Activated naive CD8-positive, alpha-beta T cell treated with anti-CD3 and anti-CD28 coated beads for 36 hours (primary cell): ENCODE measurements around the gene SLC23A2. TPM values are rescaled to one million over a fixed set of nuclear protein-coding genes. Genes with fewer than 3 reads are reported as not detected.

Source experiments
- DNase-seq: peaks from one replicate; pipeline ENCODE4 v3.0.0; 2021
- H3K27ac Mint-ChIP-seq: one replicate; pipeline ENCODE4 v1.8.0; 2022; ENCODE audit warnings: mild to moderate bottlenecking, moderate library complexity, mixed read lengths
- H3K27me3 Mint-ChIP-seq: one replicate; pipeline ENCODE4 v1.8.0; 2022; ENCODE audit warnings: mild to moderate bottlenecking, mixed read lengths
- H3K36me3 Mint-ChIP-seq: one replicate; pipeline ENCODE4 v1.8.0; 2021; ENCODE audit warnings: mild to moderate bottlenecking, mixed read lengths
- H3K4me1 Mint-ChIP-seq: one replicate; pipeline ENCODE4 v1.8.0; 2021; ENCODE audit warnings: mixed read lengths
- H3K4me3 Mint-ChIP-seq: one replicate; pipeline ENCODE4 v1.8.0; 2022; ENCODE audit warnings: mild to moderate bottlenecking, moderate library complexity, mixed read lengths
- H3K9me3 Mint-ChIP-seq: one replicate; pipeline ENCODE4 v1.8.0; 2022; ENCODE audit warnings: mixed read lengths
- total RNA-seq, 2 experiments: library from RNA; stranded (reverse); gene quantifications; one replicate each; pipeline ENCODE4 v1.2.3, GENCODE V29; 2021

SLC23A2 gene
- total RNA-seq, 2 experiments from 2014 or later = 23.2 TPM

DNA sequence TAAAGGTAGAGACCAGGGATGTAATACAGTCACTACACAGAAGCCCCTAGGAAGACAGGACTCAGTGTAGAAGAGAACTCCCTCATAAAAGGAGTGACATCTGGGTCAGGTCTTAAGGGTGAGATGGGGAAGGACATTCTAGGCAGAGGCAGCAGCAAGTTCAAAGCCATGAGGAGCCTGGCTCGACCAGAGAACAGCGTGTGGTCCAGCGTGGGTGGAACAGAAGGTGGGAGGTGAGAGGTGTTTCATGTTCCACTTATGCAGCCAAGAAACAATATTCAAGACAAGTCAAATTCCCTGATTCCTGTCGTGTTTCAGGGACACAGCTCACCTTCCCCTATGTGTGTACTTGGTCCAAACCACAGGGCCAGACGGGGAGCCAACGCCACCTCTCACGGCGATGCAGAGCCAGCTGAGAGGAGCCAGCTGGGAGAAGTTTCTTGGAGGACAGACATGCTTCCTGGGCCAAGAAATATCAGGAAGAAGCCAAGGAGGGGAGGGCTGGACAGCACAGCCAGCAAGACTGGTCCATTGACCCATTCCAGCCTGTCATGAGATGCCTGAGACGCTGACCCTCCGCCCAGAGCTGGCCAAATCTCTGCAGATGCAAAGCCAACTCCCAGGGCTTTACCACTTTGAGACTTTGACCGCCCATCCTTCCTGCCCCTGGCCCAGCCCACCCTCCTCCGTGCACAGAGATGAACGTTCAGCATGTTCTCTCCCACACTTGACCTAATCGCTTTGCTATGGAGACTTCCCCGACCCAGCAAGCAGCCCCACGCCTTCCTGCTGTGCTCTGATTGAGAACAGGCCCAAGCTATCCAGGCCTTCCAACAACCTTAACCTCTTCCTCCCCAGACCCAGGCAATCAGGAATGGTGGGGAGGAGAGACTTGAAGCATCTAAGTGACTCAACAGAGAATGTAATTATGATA, 165.8 kb downstream of the SLC23A2 start:
- Mint-ChIP-seq H3K4me3 (no peak overlapping the region), H3K9me3 (no peaks in the 10 kb centered on the region), H3K4me1 (peaks cover 3% of the 10 kb centered on the region), H3K27ac (no peak overlapping the region), H3K27me3 (no peaks in the 10 kb centered on the region), H3K36me3 (no peaks in the 10 kb centered on the region)
- no peak for DNase-seq

DNA sequence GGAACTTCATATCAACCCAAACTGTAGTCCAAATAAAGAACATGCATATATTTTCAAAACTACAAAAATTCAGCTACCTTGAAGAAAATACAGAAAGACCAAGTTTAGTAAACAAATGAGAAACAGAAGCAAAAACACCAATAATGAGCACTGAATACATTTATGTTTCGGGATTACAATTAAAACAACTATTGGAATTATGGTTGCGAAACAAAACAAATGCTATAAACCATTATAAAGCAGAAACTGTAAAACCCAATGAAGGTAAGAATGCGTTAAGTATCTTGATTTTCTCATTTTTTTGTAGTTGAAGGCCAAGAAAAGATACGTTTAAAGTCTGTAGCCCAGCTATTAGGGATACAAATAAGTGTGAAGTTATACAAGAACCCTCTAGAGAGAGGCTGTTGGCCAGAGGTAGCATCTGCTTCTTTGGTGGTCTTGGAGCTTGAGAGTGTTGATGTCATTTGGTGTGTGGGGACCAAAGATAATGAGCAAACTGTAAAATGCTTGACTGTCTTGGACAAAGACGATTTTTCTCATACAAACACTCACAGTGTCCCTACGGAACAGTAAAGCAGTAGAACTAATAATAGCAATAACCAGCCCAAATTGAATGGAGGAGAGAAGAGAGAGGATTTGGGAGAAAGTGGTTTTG, 168.1 kb downstream of the SLC23A2 start:
- Mint-ChIP-seq H3K9me3 (no peaks in the 10 kb centered on the region), H3K4me1 (peaks cover 3% of the 10 kb centered on the region), H3K27me3 (no peaks in the 10 kb centered on the region), H3K4me3 (no peak overlapping the region), H3K36me3 (no peaks in the 10 kb centered on the region), H3K27ac (no peak overlapping the region)
- no peak for DNase-seq

GRCh38 chr20:4832469-4832868, 168.8 kb downstream of the SLC23A2 start:
- no peaks in the 10 kb centered on the region for H3K27me3 Mint-ChIP-seq
- no peaks in the 10 kb centered on the region for H3K9me3 Mint-ChIP-seq
- DNase-seq = no peak
- H3K4me1 Mint-ChIP-seq = peaks cover 3% of the 10 kb centered on the region
- H3K4me3 Mint-ChIP-seq = no peak overlapping the region
- no peak overlapping the region for H3K27ac Mint-ChIP-seq
- H3K36me3 Mint-ChIP-seq = no peaks in the 10 kb centered on the region

DNA sequence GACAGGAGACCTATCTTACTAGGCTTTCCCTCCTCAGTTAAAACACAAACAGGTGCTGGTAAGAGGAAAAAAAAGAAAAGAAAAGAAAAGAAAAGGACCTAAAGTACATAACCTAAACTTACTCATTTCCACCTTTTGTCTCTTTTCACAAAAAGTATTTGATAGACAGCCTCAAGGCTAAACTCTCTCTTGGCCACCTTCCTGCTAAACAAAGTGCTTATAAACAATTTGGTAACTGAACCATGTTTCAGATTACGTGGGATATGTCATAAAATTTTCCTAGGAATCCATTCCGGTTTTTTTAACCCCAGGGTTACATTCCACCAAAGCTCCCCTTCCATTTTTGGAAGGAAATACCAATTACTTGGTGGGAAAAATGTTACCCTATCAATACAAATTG, 170.6 kb downstream of the SLC23A2 start:
- no peak overlapping the region for H3K4me3 Mint-ChIP-seq
- no peaks in the 10 kb centered on the region for H3K27me3 Mint-ChIP-seq
- no peaks in the 10 kb centered on the region for H3K36me3 Mint-ChIP-seq
- H3K9me3 Mint-ChIP-seq = no peaks in the 10 kb centered on the region
- H3K27ac Mint-ChIP-seq = no peak overlapping the region
- peaks cover 3% of the 10 kb centered on the region for H3K4me1 Mint-ChIP-seq
- DNase-seq = no peak

- Mint-ChIP-seq H3K9me3 (no peaks in the 10 kb centered on the region), H3K36me3 (no peaks in the 10 kb centered on the region), H3K4me3 (no peak overlapping the region), H3K4me1 (peaks cover 1% of the 10 kb centered on the region), H3K27ac (no peak overlapping the region), H3K27me3 (no peaks in the 10 kb centered on the region)
- DNase-seq = no peak
These were observed 171.1 kb downstream of the SLC23A2 start for GRCh38 chr20:4830259-4830658.

GRCh38 chr20:4829514-4830215, 171.6 kb downstream of the SLC23A2 start:
- H3K4me3 Mint-ChIP-seq = no peak overlapping the region
- no peak for DNase-seq
- no peaks in the 10 kb centered on the region for H3K4me1 Mint-ChIP-seq
- no peak overlapping the region for H3K27ac Mint-ChIP-seq
- H3K27me3 Mint-ChIP-seq = no peaks in the 10 kb centered on the region
- no peaks in the 10 kb centered on the region for H3K9me3 Mint-ChIP-seq
- no peaks in the 10 kb centered on the region for H3K36me3 Mint-ChIP-seq

DNA sequence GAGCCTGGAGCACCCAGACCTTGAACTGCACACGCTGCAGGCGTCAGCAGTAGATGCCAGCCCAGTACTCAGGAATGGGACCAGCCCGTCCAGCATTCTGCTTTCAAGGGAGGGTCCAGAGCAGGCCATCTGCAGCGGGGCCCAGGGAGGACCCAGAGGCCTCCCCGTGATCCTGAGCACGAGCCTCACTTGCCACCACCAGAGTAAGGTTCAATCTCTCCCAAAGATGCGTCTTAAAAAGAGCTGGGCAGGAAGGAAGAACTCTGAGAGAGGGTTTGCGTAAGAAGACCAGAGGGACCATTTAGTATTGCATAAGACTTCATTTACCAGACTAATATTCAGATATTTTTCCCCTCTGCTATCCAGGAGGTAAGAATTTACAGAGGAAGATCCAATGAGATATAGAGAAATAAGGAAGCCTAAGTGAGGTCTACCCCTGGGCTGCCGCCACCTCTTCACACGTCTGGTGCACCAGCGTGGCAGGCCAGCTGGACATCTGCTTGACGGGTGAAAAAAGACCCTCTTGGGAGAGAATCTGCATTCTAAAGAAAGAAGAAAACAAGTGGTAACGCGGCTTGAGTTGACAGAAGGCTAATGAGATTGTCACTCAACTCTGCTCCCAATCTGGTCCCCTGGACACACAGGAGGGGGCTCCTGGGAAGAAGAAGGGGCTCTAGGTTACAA, 172.3 kb downstream of the SLC23A2 start:
- peaks cover 2% of the 10 kb centered on the region for H3K4me1 Mint-ChIP-seq
- no peak for DNase-seq
- no peaks in the 10 kb centered on the region for H3K36me3 Mint-ChIP-seq
- H3K9me3 Mint-ChIP-seq = no peaks in the 10 kb centered on the region
- H3K4me3 Mint-ChIP-seq = no peak overlapping the region
- H3K27me3 Mint-ChIP-seq = no peaks in the 10 kb centered on the region
- H3K27ac Mint-ChIP-seq = no peak overlapping the region

DNA sequence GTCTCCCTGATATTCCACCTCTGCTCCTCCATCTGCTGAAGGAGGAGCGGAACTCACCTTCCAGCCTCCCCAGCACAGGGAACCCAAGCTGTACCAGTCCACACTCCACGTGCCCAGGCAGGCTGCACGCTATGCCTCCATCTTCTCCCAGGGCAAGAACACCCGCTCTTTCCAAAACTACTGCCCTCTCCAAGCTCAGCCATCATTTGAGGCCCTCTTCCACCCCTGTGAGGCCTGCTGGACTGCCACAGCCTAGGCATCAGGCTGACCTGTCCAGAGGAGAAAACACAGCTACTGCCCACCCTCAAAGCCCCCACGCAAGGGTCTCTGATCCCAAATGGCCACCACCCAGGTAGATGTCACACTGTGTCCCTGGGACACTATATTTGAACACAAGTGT, 179.7 kb downstream of the SLC23A2 start:
- H3K9me3 Mint-ChIP-seq = no peaks in the 10 kb centered on the region
- peaks cover 20% of the 10 kb centered on the region for H3K36me3 Mint-ChIP-seq
- H3K27ac Mint-ChIP-seq = no peak overlapping the region
- H3K4me3 Mint-ChIP-seq = peak overlapping the region; percentile 92
- peaks cover 18% of the 10 kb centered on the region for H3K4me1 Mint-ChIP-seq
- DNase-seq = no peak
- H3K27me3 Mint-ChIP-seq = no peaks in the 10 kb centered on the region

DNA sequence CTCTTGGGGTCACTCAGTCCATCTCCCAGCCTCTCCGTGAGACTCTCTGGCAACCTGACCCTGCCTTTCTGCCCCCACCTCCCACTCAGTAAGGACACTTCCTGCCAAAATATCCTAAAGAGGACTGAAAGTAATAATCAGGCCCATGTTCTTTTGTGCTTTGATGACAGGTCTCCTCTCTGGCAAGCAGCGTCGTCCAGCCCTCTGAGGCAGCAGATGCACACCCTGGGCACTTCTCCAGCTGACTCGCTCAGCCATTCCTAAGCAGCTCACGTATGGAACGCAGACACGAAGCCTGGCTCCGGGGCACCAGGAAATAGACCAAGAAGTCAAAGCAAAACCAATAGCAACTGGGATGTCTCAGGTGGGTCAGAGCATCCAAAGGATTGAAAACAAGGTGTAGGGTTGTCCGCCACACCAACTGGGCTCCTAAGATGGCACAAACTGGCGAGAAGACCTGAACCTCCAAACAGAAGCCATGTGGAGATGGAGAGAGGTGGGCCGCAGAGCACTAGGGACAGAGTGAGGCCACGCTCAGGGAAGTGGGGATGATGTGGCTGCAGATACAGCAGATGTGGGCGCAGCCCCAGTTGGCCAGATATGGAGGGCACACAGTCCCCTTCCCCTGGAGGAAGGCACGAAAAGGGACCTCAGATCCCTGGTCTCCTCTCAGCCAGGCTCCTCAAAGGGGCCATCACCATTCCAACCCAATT, 180.3 kb downstream of the SLC23A2 start:
- Mint-ChIP-seq H3K27ac (no peak overlapping the region), H3K4me3 (no peak overlapping the region), H3K9me3 (no peaks in the 10 kb centered on the region), H3K36me3 (peaks cover 24% of the 10 kb centered on the region), H3K27me3 (no peaks in the 10 kb centered on the region), H3K4me1 (peaks cover 18% of the 10 kb centered on the region)
- no peak for DNase-seq

- no peak for DNase-seq
- Mint-ChIP-seq H3K4me1 (peaks cover 26% of the 10 kb centered on the region), H3K36me3 (peaks cover 32% of the 10 kb centered on the region), H3K4me3 (no peak overlapping the region), H3K27me3 (no peaks in the 10 kb centered on the region), H3K9me3 (no peaks in the 10 kb centered on the region), H3K27ac (no peak overlapping the region)
These were observed 181.4 kb downstream of the SLC23A2 start for GRCh38 chr20:4819901-4820300.

DNA sequence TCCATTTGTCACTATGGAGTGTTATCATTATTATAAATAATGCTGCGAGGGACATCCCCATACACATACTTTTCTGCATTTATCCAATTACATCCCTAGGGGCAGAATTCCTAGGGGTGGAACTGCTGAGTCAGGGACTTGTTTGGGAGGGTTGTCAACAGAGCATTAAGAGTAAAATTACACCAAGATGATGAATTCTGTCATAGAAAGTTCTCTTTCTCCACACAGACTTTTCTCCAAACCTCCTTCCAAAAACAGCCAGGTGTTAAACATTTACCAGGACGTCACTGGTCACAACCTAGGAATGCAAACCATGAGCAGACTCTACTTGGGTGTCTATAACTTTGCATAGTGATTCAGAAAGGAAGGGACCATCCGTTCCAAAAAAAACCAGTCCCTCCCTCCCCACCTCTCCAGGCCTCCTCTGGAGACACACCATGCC, 184.1 kb downstream of the SLC23A2 start:
- Mint-ChIP-seq H3K4me1 (peaks cover 42% of the 10 kb centered on the region), H3K27ac (peak overlapping the region; percentile 43), H3K4me3 (no peak overlapping the region), H3K9me3 (no peaks in the 10 kb centered on the region), H3K36me3 (peaks cover 49% of the 10 kb centered on the region), H3K27me3 (no peaks in the 10 kb centered on the region)
- no peak for DNase-seq

- peak overlapping the region; percentile 99 for H3K27ac Mint-ChIP-seq
- H3K36me3 Mint-ChIP-seq = peaks cover 53% of the 10 kb centered on the region
- no peak for DNase-seq
- peak overlapping the region; percentile 90 for H3K4me3 Mint-ChIP-seq
- no peaks in the 10 kb centered on the region for H3K27me3 Mint-ChIP-seq
- H3K9me3 Mint-ChIP-seq = no peaks in the 10 kb centered on the region
- peaks cover 45% of the 10 kb centered on the region for H3K4me1 Mint-ChIP-seq
These were observed 185.7 kb downstream of the SLC23A2 start for GRCh38 chr20:4815628-4816027.

DNA sequence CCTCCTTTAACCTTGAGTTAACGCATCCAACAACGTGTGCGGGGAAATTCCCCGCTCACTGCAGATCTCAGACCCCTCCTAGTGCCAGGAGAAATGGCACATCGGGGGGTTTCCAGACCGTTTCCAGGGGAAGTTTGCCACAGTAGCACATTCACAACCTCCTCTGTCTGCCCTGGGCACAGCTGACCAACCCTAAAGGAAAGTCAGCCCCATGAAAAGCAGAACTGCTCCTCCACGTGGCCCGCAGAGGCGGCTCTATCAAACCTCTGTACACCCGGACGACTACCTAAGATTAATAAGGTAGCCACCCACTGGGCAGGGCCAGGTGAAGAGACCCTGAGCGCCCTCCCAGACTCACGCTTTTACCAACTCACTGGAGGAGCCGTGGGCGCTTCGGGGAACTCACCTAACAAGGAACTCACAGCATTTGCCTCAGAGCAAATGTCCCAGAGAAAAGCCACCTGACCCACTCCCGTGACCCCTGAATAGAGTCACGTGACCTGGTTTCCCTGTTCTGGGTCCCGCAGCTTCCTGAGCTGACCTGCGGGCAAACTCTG, 186.5 kb downstream of the SLC23A2 start:
- Mint-ChIP-seq H3K4me3 (peak overlapping the region; percentile 90), H3K9me3 (no peaks in the 10 kb centered on the region), H3K27me3 (no peaks in the 10 kb centered on the region), H3K4me1 (peaks cover 51% of the 10 kb centered on the region), H3K27ac (peak overlapping the region; percentile 99), H3K36me3 (peaks cover 55% of the 10 kb centered on the region)
- peak; percentile 75 for DNase-seq
